GM12878 (cell line): Measurements from ENCODE around the gene MYOZ2. TPM values are rescaled to one million over a fixed set of nuclear protein-coding genes. Genes with fewer than 3 reads are reported as not detected.

Experiments used
- ATAC-seq: fragments of 200-7000 bp; cut with Tn5 transposase; 3 replicates; pipeline ENCODE4 v1.9.1; 2020; ENCODE audit warnings: mild to moderate bottlenecking, moderate library complexity
- BruUV-seq: library from RNA; stranded (reverse); fragments of 400-500 nt; replicated peaks from 2 replicates; lab custom pipeline; 2021; lab: Mats Ljungman, UMichigan
- CTCF ChIA-PET: fragments of 300-600 bp; sonication (Branson Sonifier 250); formaldehyde crosslinking; extraction: SDS; loops from one replicate; lab custom pipeline; 2021; ENCODE audit warnings: inconsistent platforms; lab: Yijun Ruan, JAX
- POLR2A ChIA-PET: fragments of 350-600 bp; formaldehyde crosslinking; extraction: SDS; loops from one replicate; lab custom pipeline; 2021; ENCODE audit warnings: inconsistent platforms; lab: Charles Lee
- RAD21 ChIA-PET: fragments of 300-600 bp; sonication (Branson Sonifier 250); formaldehyde crosslinking; loops from one replicate; lab custom pipeline; 2023; ENCODE audit warnings: antibody characterized with exemption; ENCODE audit not compliant: unreplicated experiment; lab: Charles Lee
- SMC1A ChIA-PET: fragments of 300-600 bp; sonication (Branson Sonifier 250); formaldehyde crosslinking; loops from one replicate; lab custom pipeline; 2023; ENCODE audit not compliant: unreplicated experiment, uncharacterized antibody; lab: Charles Lee
- DNase-seq: peaks from one replicate; pipeline ENCODE4 v3.0.0-alpha.2; 2011; ENCODE audit warnings: low read depth, low spot score
- FAIRE-seq: peaks from 3 replicates; lab custom pipeline; 2011; peaks lifted over from hg19 to GRCh38; lab: Jason Lieb, UNC
- H2AFZ ChIP-seq: 2 replicates; pipeline ENCODE4 v1.6.0; 2011; ENCODE audit warnings: low read depth, low read length, control low read depth; ENCODE audit not compliant: control insufficient read depth
- H3K27ac ChIP-seq: 2 replicates; pipeline ENCODE4 v1.5.1; 2011; ENCODE audit warnings: control low read depth; ENCODE audit not compliant: control insufficient read depth, insufficient read depth
- H3K27me3 ChIP-seq, 2 experiments: replicated peaks in 1 of 2; 2 replicates each; pipeline versions ENCODE4 v1.6.0 to v1.6.1; 2011; ENCODE audit warnings: low read length in 1 of 2; ENCODE audit not compliant: control insufficient read depth in 2 of 2, insufficient read depth in 2 of 2
- H3K36me3 ChIP-seq, 2 experiments: 2 replicates each; pipeline ENCODE4 v1.5.1; 2011; ENCODE audit warnings: low read length in 1 of 2; ENCODE audit not compliant: control insufficient read depth in 2 of 2, insufficient read depth in 2 of 2
- H3K4me1 ChIP-seq: 2 replicates; pipeline ENCODE4 v1.6.1; 2011; ENCODE audit warnings: mild to moderate bottlenecking, low read length, moderate library complexity, mixed read lengths; ENCODE audit not compliant: control insufficient read depth, insufficient read depth
- H3K4me2 ChIP-seq: 2 replicates; pipeline ENCODE4 v1.6.0; 2011; ENCODE audit warnings: control low read depth; ENCODE audit not compliant: control insufficient read depth, insufficient read depth
- H3K4me3 ChIP-seq: fragments of 200-600 bp; sonication (generic); 2 replicates; pipeline ENCODE4 v1.5.1; 2016
- H3K79me2 ChIP-seq: 2 replicates; pipeline ENCODE4 v1.6.0; 2011; ENCODE audit warnings: low read length; ENCODE audit not compliant: control insufficient read depth, insufficient read depth
- H3K9ac ChIP-seq: 2 replicates; pipeline ENCODE4 v1.8.0; 2011; ENCODE audit warnings: low read length, control low read depth, mixed read lengths; ENCODE audit not compliant: control insufficient read depth, insufficient read depth
- H3K9me3 ChIP-seq: replicated peaks from 3 replicates; pipeline ENCODE4 v1.5.1; 2011; ENCODE audit warnings: mild to moderate bottlenecking, low read length; ENCODE audit not compliant: control insufficient read depth, insufficient read depth
- H4K20me1 ChIP-seq: 2 replicates; pipeline ENCODE4 v1.6.0; 2011; ENCODE audit not compliant: control insufficient read depth, insufficient read depth
- EP300 ChIP-seq, 2 experiments: fragments of 150-350 bp in 1 of 2; IDR thresholded peaks; 2 replicates each; pipeline ENCODE4 v1.6.1; 2011 to 2012; ENCODE audit warnings: low read depth in 2 of 2, low read length in 2 of 2, borderline replicate concordance in 1 of 2, improper control_type of control experiment in 1 of 2, inconsistent platforms in 1 of 2; ENCODE audit not compliant: control insufficient read depth in 1 of 2
- HDAC6 ChIP-seq: fragments of 200-600 bp; sonication (generic); IDR thresholded peaks from one replicate; pipeline ENCODE4 v1.8.0; 2017; ENCODE audit warnings: antibody characterized with exemption; ENCODE audit not compliant: unreplicated experiment
- HDGF ChIP-seq: fragments of 450-650 bp; IDR thresholded peaks from 2 replicates; pipeline ENCODE4 v1.6.1; 2016; ENCODE audit warnings: antibody characterized with exemption
- LARP7 ChIP-seq: fragments of 450-650 bp; IDR thresholded peaks from 2 replicates; pipeline ENCODE4 v1.6.1; 2017; ENCODE audit warnings: mild to moderate bottlenecking
- MTA3 ChIP-seq: IDR thresholded peaks from 2 replicates; pipeline ENCODE4 v1.6.1; 2012; ENCODE audit warnings: low read length, inconsistent platforms, borderline replicate concordance
- MYC ChIP-seq: IDR thresholded peaks from 2 replicates; pipeline ENCODE4 v1.6.1; 2011; ENCODE audit warnings: mild to moderate bottlenecking, low read length, moderate library complexity, inconsistent platforms; ENCODE audit not compliant: insufficient read depth, insufficient replicate concordance, insufficient read length, severe bottlenecking
- NFYB ChIP-seq: IDR thresholded peaks from 2 replicates; pipeline ENCODE4 v1.6.1; 2011; ENCODE audit warnings: low read depth, mild to moderate bottlenecking, low read length, improper control_type of control experiment, moderate library complexity; ENCODE audit not compliant: insufficient read depth
- POLR2A ChIP-seq: IDR thresholded peaks from 2 replicates; pipeline ENCODE4 v1.6.1; 2011; ENCODE audit warnings: low read depth, mild to moderate bottlenecking, low read length
- POU2F2 ChIP-seq: IDR thresholded peaks from 3 replicates; pipeline ENCODE4 v1.6.1; 2011; ENCODE audit warnings: low read depth, mild to moderate bottlenecking, low read length, borderline replicate concordance
- SMAD5 ChIP-seq: IDR thresholded peaks from 2 replicates; pipeline ENCODE4 v1.6.1; 2016; ENCODE audit warnings: antibody characterized with exemption, low read depth
- SMC3 ChIP-seq: IDR thresholded peaks from 2 replicates; pipeline ENCODE4 v1.6.1; 2011; ENCODE audit warnings: low read length, improper control_type of control experiment, borderline replicate concordance
- TBL1XR1 ChIP-seq: IDR thresholded peaks from 2 replicates; pipeline ENCODE4 v1.6.1; 2012; ENCODE audit warnings: low read depth, low read length, improper control_type of control experiment
- ZNF622 ChIP-seq: fragments of 450-650 bp; IDR thresholded peaks from 2 replicates; pipeline ENCODE4 v1.6.1; 2017; ENCODE audit warnings: mild to moderate bottlenecking, inconsistent platforms
- WGBS: methylation state at CpG from one replicate; pipeline ENCODE4 v1.1.6; 2016; ENCODE audit warnings: low lambda C conversion rate; ENCODE audit not compliant: insufficient replicate concordance, insufficient coverage; ENCODE audit errors: missing lambda C conversion rate; 5-methylcytosine and 5-hydroxymethylcytosine counted together
- in situ Hi-C: fragments of 300-500 bp; cut with MboI; formaldehyde crosslinking; loops from 9 replicates; pipeline ENCODE4 v1.14.3; 2018; ENCODE audit warnings: mixed read lengths
- intact Hi-C: fragments of 100-400 bp; cut with micrococcal nuclease; formaldehyde crosslinking; loops from one replicate; pipeline ENCODE4 v1.14.2; 2022; ENCODE audit not compliant: unreplicated experiment
- polyA plus RNA-seq, 11 experiments: library from polyadenylated mRNA; depleted of rRNA in 4 of 11; unstranded in 6 of 11; stranded (reverse) in 5 of 11; fragments of >200 nt; fragmentation: Nextera tagmentation in 4 of 11; fragmentation: Illumina TruSeq in 1 of 11; extraction: Ambion mirVana in 4 of 11; extraction: Trizol in 1 of 11; gene quantifications; 1 replicate in 1 of 11; 2 replicates in 10 of 11; pipeline versions ENCODE4 v1.2.1 to v1.2.3, GENCODE V29; 2011 to 2016; ENCODE audit warnings: inconsistent platforms in 2 of 11, missing spikeins in 2 of 11, low read depth in 1 of 11
- total RNA-seq, 4 experiments: library from RNA; depleted of rRNA in 3 of 4; stranded (reverse); fragments of >200 nt in 3 of 4; fragmentation: Illumina TruSeq in 1 of 4; extraction: Trizol in 1 of 4; gene quantifications; 2 replicates each; pipeline versions ENCODE4 v1.2.1 to v1.2.3, GENCODE V29; 2013 to 2021
- TF ChIP-seq, protein P1 (sequence below), 3 experiments: IDR thresholded peaks in 2 of 3; conservative IDR thresholded peaks in 1 of 3; 2 replicates each; pipeline ENCODE4 v1.5.1; 2011; ENCODE audit warnings: low read depth in 3 of 3, low read length in 3 of 3, mild to moderate bottlenecking in 3 of 3, control low read depth in 2 of 3, moderate library complexity in 2 of 3, inconsistent platforms in 1 of 3, mixed read lengths in 1 of 3; ENCODE audit not compliant: control insufficient read depth in 2 of 3, insufficient read depth in 1 of 3; ENCODE audit errors: extremely low read depth in 1 of 3
- TF ChIP-seq, protein P2 (sequence below): fragments of 450-650 bp; IDR thresholded peaks from 2 replicates; pipeline ENCODE4 v1.6.1; 2017; ENCODE audit warnings: mild to moderate bottlenecking, low read depth, inconsistent platforms; ENCODE audit not compliant: poor library complexity, severe bottlenecking
- TF ChIP-seq, protein P3 (sequence below): IDR thresholded peaks from 2 replicates; pipeline ENCODE4 v1.6.1; 2012; ENCODE audit warnings: improper control_type of control experiment, low read depth, low read length; ENCODE audit not compliant: insufficient replicate concordance

The MYOZ2 gene
- total and polyA plus RNA-seq, 10 of the 15 experiments (the other 5 are each of a cell fraction or from before 2014, with no cell fraction given), result not detected

DNA sequence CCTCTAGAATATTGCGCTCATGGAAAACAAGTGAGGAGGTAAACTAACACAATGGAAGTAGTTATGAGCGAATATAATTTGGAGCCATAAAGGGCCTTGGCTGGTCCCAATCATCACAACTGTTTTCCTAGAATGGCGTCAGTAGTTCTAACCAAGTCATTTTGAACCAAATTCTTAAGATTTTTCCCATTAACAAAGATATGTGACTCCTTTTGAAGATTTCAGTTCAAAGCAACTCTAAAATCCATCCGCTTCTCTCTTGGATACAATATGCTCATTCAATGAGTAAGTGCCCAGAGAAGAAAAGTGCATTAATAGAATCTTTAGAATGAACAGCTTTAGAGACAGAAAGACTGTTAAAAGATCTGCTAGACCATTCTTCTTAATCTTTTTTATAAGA is 19.6 kb upstream of the MYOZ2 start:
- CTCF ChIA-PET, result no interaction called here
- WGBS, result 70% methylated on average over 4 of the region's 4 CpGs
- intact Hi-C loops, result no loop called here
- H3K27ac ChIP-seq, result no peak overlapping the region
- H3K27me3 ChIP-seq, result no peaks in the 10 kb centered on the region
- ATAC-seq (no peak), DNase-seq (no peak), FAIRE-seq (no peak)
- SMC1A ChIA-PET, result no interaction called here
- RAD21 ChIA-PET, result no interaction called here
- no peak overlapping the region for H3K4me2 ChIP-seq
- no peaks in the 10 kb centered on the region for H3K9me3 ChIP-seq
- no peak overlapping the region for H2AFZ ChIP-seq
- no peak overlapping the region for H3K9ac ChIP-seq
- H3K36me3 ChIP-seq, result no peaks in the 10 kb centered on the region
- no peaks in the 10 kb centered on the region for H3K4me1 ChIP-seq
- H4K20me1 ChIP-seq, result no peaks in the 10 kb centered on the region
- no peaks in the 10 kb centered on the region for H3K79me2 ChIP-seq
- POLR2A ChIA-PET, result no interaction called here
- in situ Hi-C loops, result no loop called here
- BruUV-seq, result no TSS peak
- H3K4me3 ChIP-seq, result no peak overlapping the region
- TF ChIP-seq HDGF (no peak), POLR2A (no peak), POU2F2 (no peak), ZNF622 (no peak), TBL1XR1 (no peak), EP300 (IDR thresholded peaks at IDR 0.05; ENCODE audit: borderline replicate concordance in 1 of 2, control insufficient read depth in 1 of 2, low read depth in 2 of 2, low read length in 2 of 2) (no peak), LARP7 (no peak), NFYB (no peak), SMC3 (no peak), MTA3 (no peak), SMAD5 (no peak), HDAC6 (no peak), MYC (no peak)
- TF ChIP-seq, protein P1, sequence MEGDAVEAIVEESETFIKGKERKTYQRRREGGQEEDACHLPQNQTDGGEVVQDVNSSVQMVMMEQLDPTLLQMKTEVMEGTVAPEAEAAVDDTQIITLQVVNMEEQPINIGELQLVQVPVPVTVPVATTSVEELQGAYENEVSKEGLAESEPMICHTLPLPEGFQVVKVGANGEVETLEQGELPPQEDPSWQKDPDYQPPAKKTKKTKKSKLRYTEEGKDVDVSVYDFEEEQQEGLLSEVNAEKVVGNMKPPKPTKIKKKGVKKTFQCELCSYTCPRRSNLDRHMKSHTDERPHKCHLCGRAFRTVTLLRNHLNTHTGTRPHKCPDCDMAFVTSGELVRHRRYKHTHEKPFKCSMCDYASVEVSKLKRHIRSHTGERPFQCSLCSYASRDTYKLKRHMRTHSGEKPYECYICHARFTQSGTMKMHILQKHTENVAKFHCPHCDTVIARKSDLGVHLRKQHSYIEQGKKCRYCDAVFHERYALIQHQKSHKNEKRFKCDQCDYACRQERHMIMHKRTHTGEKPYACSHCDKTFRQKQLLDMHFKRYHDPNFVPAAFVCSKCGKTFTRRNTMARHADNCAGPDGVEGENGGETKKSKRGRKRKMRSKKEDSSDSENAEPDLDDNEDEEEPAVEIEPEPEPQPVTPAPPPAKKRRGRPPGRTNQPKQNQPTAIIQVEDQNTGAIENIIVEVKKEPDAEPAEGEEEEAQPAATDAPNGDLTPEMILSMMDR (IDR thresholded peaks at IDR 0.05 in 2 of 3, conservative IDR thresholded peaks at IDR 0.05 in 1 of 3; ENCODE audit: control insufficient read depth in 2 of 3, extremely low read depth in 1 of 3, insufficient read depth in 1 of 3, low read depth in 3 of 3, low read length in 3 of 3), result no peak
- TF ChIP-seq, protein P2, sequence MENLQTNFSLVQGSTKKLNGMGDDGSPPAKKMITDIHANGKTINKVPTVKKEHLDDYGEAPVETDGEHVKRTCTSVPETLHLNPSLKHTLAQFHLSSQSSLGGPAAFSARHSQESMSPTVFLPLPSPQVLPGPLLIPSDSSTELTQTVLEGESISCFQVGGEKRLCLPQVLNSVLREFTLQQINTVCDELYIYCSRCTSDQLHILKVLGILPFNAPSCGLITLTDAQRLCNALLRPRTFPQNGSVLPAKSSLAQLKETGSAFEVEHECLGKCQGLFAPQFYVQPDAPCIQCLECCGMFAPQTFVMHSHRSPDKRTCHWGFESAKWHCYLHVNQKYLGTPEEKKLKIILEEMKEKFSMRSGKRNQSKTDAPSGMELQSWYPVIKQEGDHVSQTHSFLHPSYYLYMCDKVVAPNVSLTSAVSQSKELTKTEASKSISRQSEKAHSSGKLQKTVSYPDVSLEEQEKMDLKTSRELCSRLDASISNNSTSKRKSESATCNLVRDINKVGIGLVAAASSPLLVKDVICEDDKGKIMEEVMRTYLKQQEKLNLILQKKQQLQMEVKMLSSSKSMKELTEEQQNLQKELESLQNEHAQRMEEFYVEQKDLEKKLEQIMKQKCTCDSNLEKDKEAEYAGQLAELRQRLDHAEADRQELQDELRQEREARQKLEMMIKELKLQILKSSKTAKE, result no peak
- TF ChIP-seq, protein P3, sequence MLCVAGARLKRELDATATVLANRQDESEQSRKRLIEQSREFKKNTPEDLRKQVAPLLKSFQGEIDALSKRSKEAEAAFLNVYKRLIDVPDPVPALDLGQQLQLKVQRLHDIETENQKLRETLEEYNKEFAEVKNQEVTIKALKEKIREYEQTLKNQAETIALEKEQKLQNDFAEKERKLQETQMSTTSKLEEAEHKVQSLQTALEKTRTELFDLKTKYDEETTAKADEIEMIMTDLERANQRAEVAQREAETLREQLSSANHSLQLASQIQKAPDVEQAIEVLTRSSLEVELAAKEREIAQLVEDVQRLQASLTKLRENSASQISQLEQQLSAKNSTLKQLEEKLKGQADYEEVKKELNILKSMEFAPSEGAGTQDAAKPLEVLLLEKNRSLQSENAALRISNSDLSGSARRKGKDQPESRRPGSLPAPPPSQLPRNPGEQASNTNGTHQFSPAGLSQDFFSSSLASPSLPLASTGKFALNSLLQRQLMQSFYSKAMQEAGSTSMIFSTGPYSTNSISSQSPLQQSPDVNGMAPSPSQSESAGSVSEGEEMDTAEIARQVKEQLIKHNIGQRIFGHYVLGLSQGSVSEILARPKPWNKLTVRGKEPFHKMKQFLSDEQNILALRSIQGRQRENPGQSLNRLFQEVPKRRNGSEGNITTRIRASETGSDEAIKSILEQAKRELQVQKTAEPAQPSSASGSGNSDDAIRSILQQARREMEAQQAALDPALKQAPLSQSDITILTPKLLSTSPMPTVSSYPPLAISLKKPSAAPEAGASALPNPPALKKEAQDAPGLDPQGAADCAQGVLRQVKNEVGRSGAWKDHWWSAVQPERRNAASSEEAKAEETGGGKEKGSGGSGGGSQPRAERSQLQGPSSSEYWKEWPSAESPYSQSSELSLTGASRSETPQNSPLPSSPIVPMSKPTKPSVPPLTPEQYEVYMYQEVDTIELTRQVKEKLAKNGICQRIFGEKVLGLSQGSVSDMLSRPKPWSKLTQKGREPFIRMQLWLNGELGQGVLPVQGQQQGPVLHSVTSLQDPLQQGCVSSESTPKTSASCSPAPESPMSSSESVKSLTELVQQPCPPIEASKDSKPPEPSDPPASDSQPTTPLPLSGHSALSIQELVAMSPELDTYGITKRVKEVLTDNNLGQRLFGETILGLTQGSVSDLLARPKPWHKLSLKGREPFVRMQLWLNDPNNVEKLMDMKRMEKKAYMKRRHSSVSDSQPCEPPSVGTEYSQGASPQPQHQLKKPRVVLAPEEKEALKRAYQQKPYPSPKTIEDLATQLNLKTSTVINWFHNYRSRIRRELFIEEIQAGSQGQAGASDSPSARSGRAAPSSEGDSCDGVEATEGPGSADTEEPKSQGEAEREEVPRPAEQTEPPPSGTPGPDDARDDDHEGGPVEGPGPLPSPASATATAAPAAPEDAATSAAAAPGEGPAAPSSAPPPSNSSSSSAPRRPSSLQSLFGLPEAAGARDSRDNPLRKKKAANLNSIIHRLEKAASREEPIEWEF, result no peak
